ENCODE measurements around the gene TMEM120B. TPM values are rescaled to one million over a fixed set of nuclear protein-coding genes. Genes with fewer than 3 reads are reported as not detected.
"Not testable (repeated sequence)": the region's sequence is repeated elsewhere in the genome, so short reads cannot be mapped to it uniquely, and the experiment has no call there.

TMEM120B gene
- total and polyA plus RNA-seq, 2 experiments from 2014 or later: 5.5 to 9.5 TPM

GRCh38 chr12:121712190-121712460 is 427 bp upstream of the TMEM120B start:
- H3K27ac ChIP-seq: peak overlapping the region; percentile 94
- peak overlapping the region; percentile 99 for H3K4me3 ChIP-seq
- H2AFZ ChIP-seq: peak overlapping the region; percentile 96
- TF ChIP-seq EZH2phosphoT487 (IDR thresholded peaks at IDR 0.05; ENCODE audit: low read depth, severe bottlenecking, unreplicated experiment) (no peak), CTCF (IDR thresholded peaks at IDR 0.05; ENCODE audit: poor library complexity) (no peak), EZH2 (IDR thresholded peaks at IDR 0.05; ENCODE audit: borderline replicate concordance) (no peak)
- H3K9me2 ChIP-seq (replicated peaks; ENCODE audit: insufficient read depth): no peaks in the 10 kb centered on the region
- no peaks in the 10 kb centered on the region for H4K20me1 ChIP-seq (ENCODE audit: insufficient read depth, poor library complexity, severe bottlenecking)
- peak overlapping the region; percentile 99 for H3K4me2 ChIP-seq
- no peaks in the 10 kb centered on the region for H3K27me3 ChIP-seq
- 0% methylated on average over 16 of the region's 16 CpGs for WGBS (ENCODE audit: low lambda C conversion rate, missing lambda C conversion rate)
- DNase-seq (ENCODE audit: low spot score): peak; percentile 71
- H3K4me1 ChIP-seq (ENCODE audit: insufficient read depth): peaks cover 14% of the 10 kb centered on the region
- H3K79me2 ChIP-seq: peaks cover 24% of the 10 kb centered on the region
- no peaks in the 10 kb centered on the region for H3K36me3 ChIP-seq (replicated peaks; ENCODE audit: insufficient read depth, low read depth)
- H3K9me3 ChIP-seq (ENCODE audit: low read depth): no peaks in the 10 kb centered on the region

- no peak overlapping the region for H3K27ac ChIP-seq
- H3K4me2 ChIP-seq: peak overlapping the region; percentile 99
- H3K79me2 ChIP-seq: peaks cover 32% of the 10 kb centered on the region
- 25% methylated on average over 14 of the region's 14 CpGs for WGBS (ENCODE audit: low lambda C conversion rate, missing lambda C conversion rate)
- H3K4me3 ChIP-seq: peak overlapping the region; percentile 98
- no peaks in the 10 kb centered on the region for H4K20me1 ChIP-seq (ENCODE audit: insufficient read depth, poor library complexity, severe bottlenecking)
- no peaks in the 10 kb centered on the region for H3K36me3 ChIP-seq (replicated peaks; ENCODE audit: insufficient read depth, low read depth)
- no peaks in the 10 kb centered on the region for H3K27me3 ChIP-seq
- no peaks in the 10 kb centered on the region for H3K9me2 ChIP-seq (replicated peaks; ENCODE audit: insufficient read depth)
- peak overlapping the region; percentile 90 for H2AFZ ChIP-seq
- no peaks in the 10 kb centered on the region for H3K9me3 ChIP-seq (ENCODE audit: low read depth)
- peaks cover 14% of the 10 kb centered on the region for H3K4me1 ChIP-seq (ENCODE audit: insufficient read depth)
- TF ChIP-seq EZH2phosphoT487 (IDR thresholded peaks at IDR 0.05; ENCODE audit: low read depth, severe bottlenecking, unreplicated experiment) (no peak), EZH2 (IDR thresholded peaks at IDR 0.05; ENCODE audit: borderline replicate concordance) (no peak), CTCF (IDR thresholded peaks at IDR 0.05; ENCODE audit: poor library complexity) (no peak)
- DNase-seq (ENCODE audit: low spot score): peak; percentile 31
Observed at GRCh38 chr12:121713257-121713777, 765 bp downstream of the TMEM120B start.

- no peaks in the 10 kb centered on the region for H3K27me3 ChIP-seq
- H3K79me2 ChIP-seq: peaks cover 37% of the 10 kb centered on the region
- 84% methylated on average over 6 of the region's 6 CpGs for WGBS (ENCODE audit: low lambda C conversion rate, missing lambda C conversion rate)
- no peaks in the 10 kb centered on the region for H3K9me3 ChIP-seq (ENCODE audit: low read depth)
- H3K4me1 ChIP-seq (ENCODE audit: insufficient read depth): peaks cover 14% of the 10 kb centered on the region
- peak overlapping the region; percentile 99 for H3K4me2 ChIP-seq
- no peak for DNase-seq (ENCODE audit: low spot score)
- H2AFZ ChIP-seq: no peak overlapping the region
- H3K36me3 ChIP-seq (replicated peaks; ENCODE audit: insufficient read depth, low read depth): no peaks in the 10 kb centered on the region
- TF ChIP-seq EZH2phosphoT487 (IDR thresholded peaks at IDR 0.05; ENCODE audit: low read depth, severe bottlenecking, unreplicated experiment): no peak
- TF ChIP-seq EZH2 (IDR thresholded peaks at IDR 0.05; ENCODE audit: borderline replicate concordance): no peak
- TF ChIP-seq CTCF (IDR thresholded peaks at IDR 0.05; ENCODE audit: poor library complexity): no peak
- no peaks in the 10 kb centered on the region for H4K20me1 ChIP-seq (ENCODE audit: insufficient read depth, poor library complexity, severe bottlenecking)
- no peak overlapping the region for H3K4me3 ChIP-seq
- H3K27ac ChIP-seq: no peak overlapping the region
- H3K9me2 ChIP-seq (replicated peaks; ENCODE audit: insufficient read depth): no peaks in the 10 kb centered on the region
Observed at GRCh38 chr12:121713793-121714192, 1.2 kb downstream of the TMEM120B start.

- Histone ChIP-seq H3K4me1 (ENCODE audit: insufficient read depth) (peaks cover 14% of the 10 kb centered on the region), H3K79me2 (peaks cover 40% of the 10 kb centered on the region)
- H3K36me3 ChIP-seq (replicated peaks; ENCODE audit: insufficient read depth, low read depth); H4K20me1 ChIP-seq (ENCODE audit: insufficient read depth, poor library complexity, severe bottlenecking); H3K4me2 ChIP-seq; H3K9me3 ChIP-seq (ENCODE audit: low read depth); H3K27ac ChIP-seq; H3K9me2 ChIP-seq (replicated peaks; ENCODE audit: insufficient read depth); DNase-seq (ENCODE audit: low spot score); H3K27me3 ChIP-seq; H2AFZ ChIP-seq; H3K4me3 ChIP-seq: not testable (repeated sequence)
- WGBS (ENCODE audit: low lambda C conversion rate, missing lambda C conversion rate): 93% methylated on average over 7 of the region's 7 CpGs
Observed at GRCh38 chr12:121715055-121715454, 2.5 kb downstream of the TMEM120B start.
